ENCODE results near the gene VCL.

Gene VCL

DNA sequence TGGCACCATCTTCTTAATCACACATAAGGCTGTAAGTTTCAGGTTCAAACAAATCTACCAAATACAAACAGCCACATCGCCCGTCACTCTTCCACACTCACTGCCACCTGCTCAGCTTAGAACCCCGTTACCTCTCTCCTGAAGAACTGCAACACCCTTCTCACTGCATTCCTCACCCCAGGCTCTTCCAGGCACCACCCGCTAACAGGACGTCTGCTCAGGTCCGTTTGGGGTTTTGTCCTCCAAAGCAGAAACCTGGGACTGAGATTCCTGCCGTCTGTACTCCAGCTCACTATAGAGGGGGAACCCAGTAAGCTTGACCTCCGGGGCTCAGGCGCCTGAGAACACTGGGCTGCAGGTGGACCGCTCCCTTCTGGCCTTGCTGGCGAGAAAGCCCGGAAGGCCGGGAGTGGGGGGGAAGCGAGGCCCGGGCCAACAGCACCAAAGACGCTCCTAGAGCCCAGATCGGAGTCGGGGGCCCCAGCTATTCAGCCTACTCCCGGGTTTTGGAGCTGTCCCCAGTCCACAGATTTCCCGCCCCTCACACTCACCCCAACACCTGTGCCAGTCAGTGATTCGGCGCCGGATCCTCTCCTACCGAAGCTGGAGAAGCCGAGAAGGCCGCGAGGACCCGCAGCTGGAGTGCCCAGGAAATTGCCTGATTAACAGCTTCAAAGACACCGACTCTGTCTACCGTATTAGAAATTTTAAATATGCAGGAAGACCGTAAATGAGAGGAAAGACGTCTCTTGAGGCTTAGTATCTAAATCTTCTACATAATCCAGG, 152.5 kb downstream of the VCL start, which contains the start of gene AP3M1:
Gene AP3M1 (minus strand): TSS at position 625 of the 786 bp plus-strand sequence. CDS start 12,449 bp downstream, outside the sequence.
- peak; percentile 59 to 68 for DNase-seq (ENCODE audit: low read depth in 1 of 2, low spot score in 1 of 2)

DNA sequence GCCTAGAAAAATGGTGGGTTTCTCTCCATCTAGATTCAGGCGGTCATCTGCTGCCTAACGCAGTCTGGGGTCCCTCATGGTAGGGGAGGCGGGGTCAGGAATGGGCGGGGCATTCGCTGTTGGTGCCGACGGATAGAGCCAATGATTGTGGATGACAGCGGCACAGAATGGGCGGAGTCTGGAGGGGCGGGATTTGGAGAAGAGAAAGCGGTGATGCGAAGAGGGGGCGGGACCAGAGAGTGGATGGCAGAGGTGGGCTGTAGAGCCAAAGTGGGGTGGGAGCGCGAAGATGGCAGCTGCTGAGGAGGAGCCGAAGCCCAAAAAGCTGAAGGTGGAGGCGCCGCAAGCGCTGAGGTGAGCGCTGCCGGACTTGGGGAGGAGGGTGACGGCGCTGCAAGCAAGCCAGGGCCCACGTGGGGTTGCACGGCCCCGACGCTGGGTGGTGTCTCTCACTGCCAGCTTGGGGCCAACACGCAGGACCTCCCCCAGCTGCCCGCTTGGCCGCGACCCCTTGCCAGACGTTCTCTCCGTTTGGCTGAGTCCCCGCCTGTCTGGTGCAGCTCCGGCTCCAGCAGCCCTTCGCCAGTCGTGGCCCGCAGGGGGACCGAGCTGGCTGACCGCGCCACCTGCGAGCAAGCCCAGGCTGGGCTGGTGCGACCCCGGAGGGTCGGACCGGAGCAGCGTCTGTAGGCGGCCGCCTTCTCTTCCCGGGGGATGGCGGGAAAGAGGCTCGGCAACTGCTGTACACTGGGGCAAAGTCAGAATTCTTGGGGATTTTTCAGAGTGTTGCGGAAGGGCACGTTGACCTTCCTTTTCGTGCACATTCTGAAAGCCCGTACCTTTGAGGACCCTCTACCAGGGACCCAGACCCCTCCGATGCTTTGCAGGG, 153.3 kb downstream of the VCL start, which contains the start of gene ADK:
Gene ADK (plus strand): TSS at position 232 of the 889 bp plus-strand sequence. CDS start 58 bp downstream, at position 290.
- peak; percentile 99 to 100 for DNase-seq (ENCODE audit: low read depth in 1 of 2, low spot score in 1 of 2)

DNA sequence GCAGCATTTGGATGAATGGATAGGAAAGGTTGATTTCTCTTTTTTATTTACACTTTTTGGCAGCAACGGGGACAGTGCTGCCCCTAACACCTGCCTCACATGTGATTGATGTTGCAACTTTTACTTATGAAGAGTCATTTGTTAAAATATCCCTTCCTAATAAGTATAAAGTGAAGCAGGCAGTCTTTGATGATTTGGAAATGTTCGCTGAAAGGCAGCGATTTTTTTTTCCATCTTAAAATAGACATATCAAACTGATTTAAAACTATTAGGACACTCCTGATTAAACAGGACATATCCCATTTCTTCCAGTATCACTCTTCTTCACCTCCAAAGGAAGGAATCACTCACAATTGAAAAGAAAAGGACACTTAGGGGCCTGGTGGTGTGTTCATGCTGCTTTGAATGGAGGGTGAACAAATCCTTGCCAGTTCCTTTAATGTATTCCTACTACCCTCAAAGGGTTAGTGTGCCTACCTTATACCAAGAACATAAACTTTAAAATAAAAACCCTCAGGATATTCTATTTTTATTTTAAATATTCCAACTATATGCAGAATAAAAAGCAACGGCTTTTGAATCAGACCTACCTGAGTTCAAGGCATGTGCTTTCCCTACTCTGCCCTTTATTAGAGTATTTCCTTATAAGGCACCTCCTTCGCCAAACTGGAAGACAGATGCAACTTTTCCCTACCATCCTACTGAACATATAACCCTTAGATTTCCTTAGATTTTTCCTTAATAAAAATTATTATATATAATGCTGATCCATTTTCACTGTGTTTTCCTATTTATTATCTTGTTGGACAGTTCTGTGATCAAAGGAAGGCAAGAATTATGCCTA, 154.2 kb downstream of the VCL start:
- DNase-seq (ENCODE audit: low read depth in 1 of 2, low spot score in 1 of 2) = no peak

DNA sequence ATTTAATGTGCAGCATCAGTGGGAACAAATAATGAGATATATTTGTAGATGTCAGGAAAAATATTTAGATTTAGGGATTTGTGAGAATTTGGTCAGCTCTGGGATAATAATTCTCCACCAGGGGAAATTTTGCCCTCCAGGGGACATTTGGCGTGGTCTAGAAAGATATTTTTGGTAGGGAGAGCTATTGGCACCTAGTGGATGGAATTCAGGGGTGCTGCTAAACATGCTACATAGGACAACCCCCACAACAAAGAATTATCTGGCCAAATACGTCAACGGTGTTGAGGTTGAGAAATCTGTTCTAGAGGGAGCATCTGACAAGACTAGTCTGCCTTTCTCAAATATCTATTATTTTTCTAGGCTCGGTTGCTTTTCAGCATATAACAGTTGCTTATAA, 155.2 kb downstream of the VCL start:
- DNase-seq (ENCODE audit: low read depth in 1 of 2, low spot score in 1 of 2) = no peak

DNA sequence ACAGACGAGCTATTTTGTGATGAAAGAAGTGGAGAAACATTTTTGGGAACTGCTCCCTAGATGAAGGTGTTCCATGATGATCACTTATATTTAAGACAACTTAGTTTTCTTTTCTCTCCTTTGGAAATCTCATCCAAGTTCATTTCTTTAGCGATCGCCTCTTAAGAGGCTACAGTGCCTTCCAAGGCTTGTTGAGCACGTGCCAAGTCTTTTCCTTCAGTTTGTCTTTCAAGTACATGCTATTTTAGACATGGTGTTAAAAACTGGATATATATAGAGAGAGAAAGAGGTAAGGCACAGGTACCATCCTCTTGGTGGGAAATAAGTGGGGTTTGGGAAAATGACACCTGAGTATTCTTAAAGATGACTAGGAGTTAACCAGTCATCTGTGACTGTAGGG, 155.8 kb downstream of the VCL start:
- DNase-seq (ENCODE audit: low read depth in 1 of 2, low spot score in 1 of 2) = no peak

DNA sequence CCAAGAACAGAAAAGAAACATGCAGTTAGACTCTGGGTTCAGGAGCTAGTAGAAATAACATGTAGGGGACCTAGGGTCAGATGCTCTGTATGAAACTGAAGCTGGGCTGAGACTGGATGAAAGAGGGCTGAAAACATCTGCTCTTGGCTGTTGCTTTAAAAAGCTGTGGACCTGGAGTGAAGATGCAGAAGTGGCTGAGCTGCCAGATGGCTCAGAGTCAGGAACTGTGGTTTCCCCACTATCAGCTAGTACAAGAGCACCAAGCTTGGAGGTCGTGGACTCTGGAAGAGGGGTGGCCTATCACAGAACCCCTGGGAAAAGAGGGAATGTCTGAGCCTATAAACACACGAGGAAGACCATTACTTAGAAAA, 159.0 kb downstream of the VCL start:
- DNase-seq (ENCODE audit: low read depth in 1 of 2, low spot score in 1 of 2) = no peak

DNA sequence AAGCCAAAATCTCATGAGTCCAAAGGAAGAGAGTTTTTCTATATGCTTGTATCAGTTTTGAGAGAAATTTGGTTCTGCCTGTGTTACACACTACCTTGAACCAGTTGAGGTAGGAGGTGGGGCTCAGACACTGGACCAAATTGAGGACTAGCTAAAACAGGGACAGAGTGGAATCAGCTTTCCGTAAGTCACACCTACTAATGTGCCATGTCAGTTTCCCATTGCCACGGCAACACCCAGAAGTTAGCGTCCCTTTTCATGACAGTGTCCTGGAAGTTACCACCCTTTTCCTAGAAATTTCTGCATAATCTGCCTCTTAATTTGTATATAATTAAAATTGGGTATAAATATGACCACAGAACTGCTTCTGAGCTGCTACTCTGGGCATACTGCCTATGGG, 162.1 kb downstream of the VCL start:
- DNase-seq (ENCODE audit: low read depth in 1 of 2, low spot score in 1 of 2) = no peak

DNA sequence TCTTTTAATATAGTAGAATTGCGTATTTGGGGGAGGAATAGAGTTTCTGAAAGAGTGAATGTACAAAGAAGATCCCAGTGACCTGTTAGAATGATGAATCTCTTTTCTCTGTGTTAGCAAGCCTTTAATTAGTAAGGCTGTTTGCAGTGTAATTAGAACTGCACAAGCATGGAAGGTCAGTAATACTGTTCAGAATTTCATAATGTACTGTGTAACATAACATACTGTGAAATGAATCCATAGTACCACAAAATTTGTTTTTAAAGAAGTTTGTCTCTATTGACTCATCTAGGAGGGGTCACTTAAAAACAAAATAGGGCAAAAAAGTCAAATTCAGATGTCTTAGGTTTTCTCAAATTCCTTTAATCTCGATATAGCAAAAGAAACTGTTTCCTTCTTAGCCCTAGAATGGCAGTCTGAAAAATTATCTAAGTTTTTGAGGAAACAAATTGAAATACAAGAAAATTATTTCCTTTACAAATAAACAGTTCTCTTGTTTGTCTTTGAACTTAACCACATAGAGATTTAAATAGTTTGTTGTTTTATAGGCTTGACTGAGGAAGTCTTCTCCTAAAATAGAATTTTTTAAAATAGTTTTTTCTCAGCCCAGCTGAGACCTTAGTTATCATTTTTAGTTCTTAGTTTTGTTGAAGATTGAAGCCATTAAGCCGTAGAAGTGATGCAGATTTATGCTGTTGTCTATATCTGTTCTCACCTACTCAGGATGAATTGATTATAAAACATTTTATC, 165.6 kb downstream of the VCL start:
- no peak for DNase-seq (ENCODE audit: low read depth in 1 of 2, low spot score in 1 of 2)

DNA sequence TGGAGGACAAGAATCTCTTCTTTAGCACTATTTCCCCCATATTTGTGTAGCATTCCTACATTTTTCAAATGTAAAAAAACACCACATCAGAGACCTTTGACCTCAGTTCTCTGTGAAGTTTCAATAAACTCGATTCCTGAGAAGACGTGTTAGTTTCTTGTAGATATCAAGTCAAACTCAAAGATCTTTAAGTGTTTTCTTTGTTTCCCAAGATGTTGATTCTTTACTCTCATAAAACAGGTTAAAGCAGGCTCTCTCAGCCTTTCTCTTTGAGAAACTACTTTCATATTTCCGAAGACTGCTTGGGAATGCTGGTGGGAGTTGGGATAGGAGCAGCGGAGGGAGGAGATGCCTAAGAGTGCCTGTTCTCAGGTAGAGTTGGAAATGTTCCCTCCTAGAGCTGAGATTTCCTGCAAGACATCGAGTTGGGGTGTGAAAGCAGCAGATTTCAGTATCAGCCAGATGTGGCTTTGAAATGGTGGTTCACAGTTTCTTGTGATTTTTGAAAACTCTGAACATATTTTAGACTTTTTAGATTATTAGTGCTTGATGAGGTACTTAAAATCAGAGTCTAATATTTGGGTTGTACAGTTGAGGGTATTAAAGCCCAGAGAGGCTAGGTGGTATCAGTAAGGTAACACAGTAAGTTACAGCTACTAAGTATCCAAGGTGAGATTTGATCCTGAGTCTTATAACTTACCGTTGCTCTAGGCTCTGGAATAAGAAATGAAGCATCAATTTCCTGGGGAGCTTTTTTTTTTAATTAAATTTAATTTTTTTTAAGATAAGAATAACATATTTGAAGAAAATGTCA, 167.0 kb downstream of the VCL start:
- no peak for DNase-seq (ENCODE audit: low read depth in 1 of 2, low spot score in 1 of 2)

DNA sequence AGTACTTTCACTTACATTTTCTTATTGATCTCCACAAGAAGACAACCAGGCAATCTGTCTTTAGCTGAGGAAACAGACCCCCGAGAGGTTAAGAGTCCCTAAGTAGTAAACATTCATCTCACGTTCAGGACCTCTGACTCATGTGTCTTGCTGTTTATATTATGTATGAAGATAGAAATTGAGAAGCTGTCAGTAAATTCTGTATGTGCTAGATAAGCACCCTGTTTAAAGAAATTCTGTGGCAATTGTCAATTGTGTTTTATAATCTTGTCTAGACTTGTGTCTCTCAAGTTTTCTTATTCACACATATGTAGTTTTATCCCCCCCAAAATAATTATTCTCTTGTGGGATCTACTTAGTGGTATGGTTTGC, 167.6 kb downstream of the VCL start:
- DNase-seq (ENCODE audit: low read depth in 1 of 2, low spot score in 1 of 2) = no peak

DNA sequence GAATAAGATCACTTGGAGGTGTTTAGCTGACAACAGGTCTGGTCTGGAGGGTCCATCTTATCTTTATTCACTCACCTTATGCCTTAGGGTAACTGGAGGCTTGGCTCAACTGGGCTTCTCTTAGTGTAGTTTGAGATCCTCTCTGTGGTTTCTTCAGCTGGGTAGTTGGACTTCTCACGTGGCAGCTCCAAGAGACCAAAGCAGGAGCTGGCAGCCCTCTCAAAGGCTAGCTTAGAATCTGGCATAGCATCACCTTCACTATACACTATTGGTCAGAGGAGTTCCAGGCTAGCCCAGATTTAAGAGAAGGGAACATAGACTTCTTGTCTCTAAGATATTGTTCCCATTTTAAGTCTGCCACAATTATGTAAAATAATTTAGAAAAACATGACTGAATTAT, 169.5 kb downstream of the VCL start:
- no peak for DNase-seq (ENCODE audit: low read depth in 1 of 2, low spot score in 1 of 2)
